Measurements from ENCODE around the gene XRCC4. TPM values are rescaled to one million over a fixed set of nuclear protein-coding genes. Genes with fewer than 3 reads are reported as not detected.

Gene XRCC4
- polyA plus RNA-seq, 1 donor from 2014 or later, result 22.9 TPM

DNA sequence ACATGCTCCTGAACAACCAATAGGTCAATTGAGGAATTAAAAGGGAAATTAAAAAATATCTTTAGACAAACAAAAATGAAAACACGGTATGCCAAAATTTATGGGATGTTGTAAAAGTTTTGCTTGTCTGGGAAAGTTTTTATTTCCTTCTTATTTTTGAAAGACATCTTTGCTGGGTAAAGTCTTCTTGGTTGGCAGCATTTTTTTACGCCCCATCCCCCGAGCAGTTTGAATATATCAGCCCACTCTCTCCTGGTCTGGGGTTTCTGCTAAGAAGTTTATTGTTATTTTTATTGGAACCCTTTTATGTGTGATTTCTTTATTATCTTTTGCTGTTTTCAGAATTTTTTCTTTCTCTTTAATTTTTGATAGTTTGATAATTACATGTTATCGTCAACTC lies 16.3 kb downstream of the XRCC4 start:
- no peaks in the 10 kb centered on the region for H4K20me1 ChIP-seq (ENCODE audit: insufficient read depth)
- H3K27me3 ChIP-seq (ENCODE audit: insufficient read depth, low read depth, low read length), result no peaks in the 10 kb centered on the region

DNA sequence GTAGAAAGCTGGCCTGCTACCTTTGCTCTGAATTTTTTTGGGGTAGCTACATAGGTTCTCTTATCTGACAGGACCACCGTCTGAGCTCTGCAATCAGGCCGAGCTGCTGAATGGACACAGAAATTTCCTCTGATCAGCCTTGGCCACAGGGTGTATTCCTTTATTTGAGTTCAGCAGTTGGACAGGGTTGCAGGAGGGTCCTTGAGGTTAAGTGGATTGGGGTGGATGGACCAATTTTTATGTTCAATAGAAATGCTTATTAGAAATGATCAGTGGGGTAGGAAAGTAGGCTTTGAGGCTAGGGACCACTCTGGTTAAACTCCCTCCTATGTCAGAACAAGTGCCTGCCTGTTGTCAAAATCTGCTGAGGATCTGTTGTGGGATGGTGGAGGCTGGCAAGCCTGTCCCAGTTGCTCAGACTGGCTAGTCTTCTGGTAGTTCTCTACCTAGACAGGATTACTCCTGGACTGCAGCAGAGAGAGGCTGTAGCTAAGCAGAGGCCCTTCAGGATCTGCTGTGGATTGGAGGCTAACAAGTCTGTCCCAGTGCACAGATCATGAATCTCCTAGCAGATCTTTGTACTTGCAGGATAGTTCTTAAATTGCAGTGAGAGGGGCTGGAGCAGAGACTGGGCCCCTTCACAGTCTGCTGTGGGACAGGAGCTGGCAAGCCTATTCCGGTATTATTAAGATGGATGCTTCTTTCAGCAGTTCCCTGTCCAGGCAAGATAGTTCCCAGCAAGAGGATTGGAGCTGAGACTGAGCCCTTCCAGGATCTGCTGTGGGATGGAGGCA lies 18.0 kb downstream of the XRCC4 start:
- H3K9me3 ChIP-seq (ENCODE audit: low read length), result no peaks in the 10 kb centered on the region
- H3K4me3 ChIP-seq (ENCODE audit: low read length), result no peak overlapping the region
- TF ChIP-seq TAF1 (IDR thresholded peaks at IDR 0.05; ENCODE audit: low read depth) (no peak), EZH2 (IDR thresholded peaks at IDR 0.05; ENCODE audit: borderline replicate concordance, insufficient read depth, low read length, poor library complexity, severe bottlenecking) (no peak), POLR2AphosphoS5 (IDR thresholded peaks at IDR 0.05) (no peak), MXI1 (conservative IDR thresholded peaks at IDR 0.05; ENCODE audit: poor library complexity, severe bottlenecking) (no peak), EP300 (conservative IDR thresholded peaks at IDR 0.05; ENCODE audit: poor library complexity, severe bottlenecking) (no peak), SMC3 (conservative IDR thresholded peaks at IDR 0.05; ENCODE audit: poor library complexity) (no peak), RAD21 (conservative IDR thresholded peaks at IDR 0.05) (no peak)
- TF ChIP-seq, protein P1, sequence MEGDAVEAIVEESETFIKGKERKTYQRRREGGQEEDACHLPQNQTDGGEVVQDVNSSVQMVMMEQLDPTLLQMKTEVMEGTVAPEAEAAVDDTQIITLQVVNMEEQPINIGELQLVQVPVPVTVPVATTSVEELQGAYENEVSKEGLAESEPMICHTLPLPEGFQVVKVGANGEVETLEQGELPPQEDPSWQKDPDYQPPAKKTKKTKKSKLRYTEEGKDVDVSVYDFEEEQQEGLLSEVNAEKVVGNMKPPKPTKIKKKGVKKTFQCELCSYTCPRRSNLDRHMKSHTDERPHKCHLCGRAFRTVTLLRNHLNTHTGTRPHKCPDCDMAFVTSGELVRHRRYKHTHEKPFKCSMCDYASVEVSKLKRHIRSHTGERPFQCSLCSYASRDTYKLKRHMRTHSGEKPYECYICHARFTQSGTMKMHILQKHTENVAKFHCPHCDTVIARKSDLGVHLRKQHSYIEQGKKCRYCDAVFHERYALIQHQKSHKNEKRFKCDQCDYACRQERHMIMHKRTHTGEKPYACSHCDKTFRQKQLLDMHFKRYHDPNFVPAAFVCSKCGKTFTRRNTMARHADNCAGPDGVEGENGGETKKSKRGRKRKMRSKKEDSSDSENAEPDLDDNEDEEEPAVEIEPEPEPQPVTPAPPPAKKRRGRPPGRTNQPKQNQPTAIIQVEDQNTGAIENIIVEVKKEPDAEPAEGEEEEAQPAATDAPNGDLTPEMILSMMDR (IDR thresholded peaks at IDR 0.05; ENCODE audit: poor library complexity, severe bottlenecking), result no peak
- TF ChIP-seq, protein P2, sequence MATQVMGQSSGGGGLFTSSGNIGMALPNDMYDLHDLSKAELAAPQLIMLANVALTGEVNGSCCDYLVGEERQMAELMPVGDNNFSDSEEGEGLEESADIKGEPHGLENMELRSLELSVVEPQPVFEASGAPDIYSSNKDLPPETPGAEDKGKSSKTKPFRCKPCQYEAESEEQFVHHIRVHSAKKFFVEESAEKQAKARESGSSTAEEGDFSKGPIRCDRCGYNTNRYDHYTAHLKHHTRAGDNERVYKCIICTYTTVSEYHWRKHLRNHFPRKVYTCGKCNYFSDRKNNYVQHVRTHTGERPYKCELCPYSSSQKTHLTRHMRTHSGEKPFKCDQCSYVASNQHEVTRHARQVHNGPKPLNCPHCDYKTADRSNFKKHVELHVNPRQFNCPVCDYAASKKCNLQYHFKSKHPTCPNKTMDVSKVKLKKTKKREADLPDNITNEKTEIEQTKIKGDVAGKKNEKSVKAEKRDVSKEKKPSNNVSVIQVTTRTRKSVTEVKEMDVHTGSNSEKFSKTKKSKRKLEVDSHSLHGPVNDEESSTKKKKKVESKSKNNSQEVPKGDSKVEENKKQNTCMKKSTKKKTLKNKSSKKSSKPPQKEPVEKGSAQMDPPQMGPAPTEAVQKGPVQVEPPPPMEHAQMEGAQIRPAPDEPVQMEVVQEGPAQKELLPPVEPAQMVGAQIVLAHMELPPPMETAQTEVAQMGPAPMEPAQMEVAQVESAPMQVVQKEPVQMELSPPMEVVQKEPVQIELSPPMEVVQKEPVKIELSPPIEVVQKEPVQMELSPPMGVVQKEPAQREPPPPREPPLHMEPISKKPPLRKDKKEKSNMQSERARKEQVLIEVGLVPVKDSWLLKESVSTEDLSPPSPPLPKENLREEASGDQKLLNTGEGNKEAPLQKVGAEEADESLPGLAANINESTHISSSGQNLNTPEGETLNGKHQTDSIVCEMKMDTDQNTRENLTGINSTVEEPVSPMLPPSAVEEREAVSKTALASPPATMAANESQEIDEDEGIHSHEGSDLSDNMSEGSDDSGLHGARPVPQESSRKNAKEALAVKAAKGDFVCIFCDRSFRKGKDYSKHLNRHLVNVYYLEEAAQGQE (IDR thresholded peaks at IDR 0.05; ENCODE audit: borderline replicate concordance), result no peak
- no peaks in the 10 kb centered on the region for H4K20me1 ChIP-seq (ENCODE audit: insufficient read depth)
- no peak overlapping the region for H3K9ac ChIP-seq (ENCODE audit: low read length)
- no peaks in the 10 kb centered on the region for H3K79me2 ChIP-seq (replicated peaks; ENCODE audit: insufficient read depth, low read length)
- no peak overlapping the region for H2AFZ ChIP-seq (ENCODE audit: low read depth, low read length)
- no peak overlapping the region for H3K27ac ChIP-seq (ENCODE audit: low read length)
- no peaks in the 10 kb centered on the region for H3K36me3 ChIP-seq (ENCODE audit: insufficient read depth, low read length)
- H3K27me3 ChIP-seq (ENCODE audit: insufficient read depth, low read depth, low read length), result no peaks in the 10 kb centered on the region
- H3K9me2 ChIP-seq (ENCODE audit: insufficient read depth, low read length), result no peaks in the 10 kb centered on the region
- no peak overlapping the region for H3K4me2 ChIP-seq (ENCODE audit: low read length)
- H3F3A ChIP-seq (ENCODE audit: insufficient read depth, low read length, poor library complexity, severe bottlenecking), result no peaks in the 10 kb centered on the region

More for the DNA sequence above, 16.3 kb downstream of the XRCC4 start:
- Histone ChIP-seq H3F3A (ENCODE audit: insufficient read depth, low read length, poor library complexity, severe bottlenecking) (no peaks in the 10 kb centered on the region), H3K9me3 (ENCODE audit: low read length) (no peaks in the 10 kb centered on the region), H3K9ac (ENCODE audit: low read length) (no peak overlapping the region), H2AFZ (ENCODE audit: low read depth, low read length) (no peak overlapping the region), H3K27ac (ENCODE audit: low read length) (no peak overlapping the region), H3K4me3 (ENCODE audit: low read length) (no peak overlapping the region), H3K9me2 (ENCODE audit: insufficient read depth, low read length) (no peaks in the 10 kb centered on the region), H3K79me2 (replicated peaks; ENCODE audit: insufficient read depth, low read length) (no peaks in the 10 kb centered on the region), H3K36me3 (ENCODE audit: insufficient read depth, low read length) (no peaks in the 10 kb centered on the region), H3K4me2 (ENCODE audit: low read length) (no peak overlapping the region)
- TF ChIP-seq TAF1 (IDR thresholded peaks at IDR 0.05; ENCODE audit: low read depth) (no peak), EZH2 (IDR thresholded peaks at IDR 0.05; ENCODE audit: borderline replicate concordance, insufficient read depth, low read length, poor library complexity, severe bottlenecking) (no peak), RAD21 (conservative IDR thresholded peaks at IDR 0.05) (no peak), MXI1 (conservative IDR thresholded peaks at IDR 0.05; ENCODE audit: poor library complexity, severe bottlenecking) (no peak), EP300 (conservative IDR thresholded peaks at IDR 0.05; ENCODE audit: poor library complexity, severe bottlenecking) (no peak)
- TF ChIP-seq, protein P2 (IDR thresholded peaks at IDR 0.05; ENCODE audit: borderline replicate concordance), result no peak
- TF ChIP-seq, protein P1 (IDR thresholded peaks at IDR 0.05; ENCODE audit: poor library complexity, severe bottlenecking), result no peak
